ENCODE results near the gene CCDC87. TPM values are rescaled to one million over a fixed set of nuclear protein-coding genes. Genes with fewer than 3 reads are reported as not detected.

The CCDC87 gene
- total and polyA plus RNA-seq, 2 experiments from 2014 or later = 0.39 to 1.2 TPM

- Mint-ChIP-seq H3K27ac (peak within 1 kb of the TSS; percentile 100), H3K4me1 (peaks cover 51% of the 10 kb centered on the region), H3K4me3 (peak within 1 kb of the TSS; percentile 97), H3K9me3 (peaks cover 4% of the 10 kb centered on the region; the same call in 1 of the 3 replicates), H3K36me3 (ENCODE audit: low read depth) (peaks cover 63% of the 10 kb centered on the region), H3K27me3 (ENCODE audit: insufficient read depth, low read depth, poor library complexity) (peaks cover 24% of the 10 kb centered on the region)
- peak within 1 kb of the TSS; percentile 99 for H3K4me2 ChIP-seq
- H3K36me3 ChIP-seq (ENCODE audit: insufficient read depth) = peaks cover 38% of the 10 kb centered on the region
- H3K27ac ChIP-seq (ENCODE audit: low read depth) = peak within 1 kb of the TSS; percentile 92
- H3K27me3 ChIP-seq (ENCODE audit: insufficient read depth) = no peaks in the 10 kb centered on the region
- no peak within 1 kb of the TSS for H2AFZ ChIP-seq
- H3K4me1 ChIP-seq (ENCODE audit: insufficient read depth) = peaks cover 36% of the 10 kb centered on the region
- peaks cover 58% of the 10 kb centered on the region for H4K20me1 ChIP-seq (replicated peaks; ENCODE audit: insufficient read depth)
- DNase-seq (ENCODE audit: low spot score) (peak; percentile 100), ATAC-seq (peak; percentile 93)
- H3F3A ChIP-seq (replicated peaks; ENCODE audit: low read depth) = peaks cover 28% of the 10 kb centered on the region
- TF ChIP-seq CREB1 (CRISPR knock-in tag; IDR thresholded peaks at IDR 0.05; ENCODE audit: low read depth) (peak; percentile 66; the same call in 1 of the 2 replicates), JUNB (IDR thresholded peaks at IDR 0.05; ENCODE audit: unreplicated experiment) (no peak), NANOG (IDR thresholded peaks at IDR 0.05; ENCODE audit: borderline replicate concordance) (no peak), CTCF (conservative IDR thresholded peaks at IDR 0.05; ENCODE audit: low read depth in 2 of 2) (peak in 1 of 2 experiments; percentile 0; a peak in 1 of 4 replicates), ZNF462 (CRISPR knock-in tag; IDR thresholded peaks at IDR 0.05) (no peak), POLR2AphosphoS5 (IDR thresholded peaks at IDR 0.05; ENCODE audit: low read depth) (peak; percentile 81), REST (IDR thresholded peaks at IDR 0.05; ENCODE audit: unreplicated experiment) (peak; percentile 9), EZH2 (IDR thresholded peaks at IDR 0.05; ENCODE audit: low read depth, unreplicated experiment) (no peak)
- no peaks in the 10 kb centered on the region for H3K9me2 ChIP-seq (ENCODE audit: insufficient read depth)
- peak within 1 kb of the TSS; percentile 94 for H3K4me3 ChIP-seq
- peaks cover 89% of the 10 kb centered on the region for H3K79me2 ChIP-seq (replicated peaks; ENCODE audit: insufficient read depth)
These were observed 45.6 kb upstream of the CCDC87 start, which contains the start of gene RBM4 for GRCh38 chr11:66638177-66639065. TSS of gene RBM4 (plus strand) at chr11:66638703. CDS start at chr11:66639712, 1,009 bp downstream.
